DND-41 (cell line): ENCODE data around the gene SLC2A6.

ENCODE experiments used
- ATAC-seq: fragments of 200-7000 bp; cut with Tn5 transposase; 3 replicates; pipeline ENCODE4 v1.9.1; 2021; ENCODE audit warnings: low read depth; ENCODE audit not compliant: insufficient read depth
- DNase-seq: peaks from one replicate; pipeline ENCODE4 v3.0.0-alpha.2; 2020
- H2AFZ ChIP-seq: 2 replicates; pipeline ENCODE4 v1.6.0; 2012; ENCODE audit warnings: low read depth, low read length
- H3K27ac ChIP-seq: 2 replicates; pipeline ENCODE4 v1.5.1; 2012; ENCODE audit warnings: low read length, inconsistent platforms
- H3K27me3 ChIP-seq: fragments of 200-600 bp; sonication (generic); 2 replicates; pipeline ENCODE4 v1.6.0; 2012; ENCODE audit warnings: low read length, mild to moderate bottlenecking, inconsistent platforms; ENCODE audit not compliant: insufficient read depth, poor library complexity
- H3K36me3 ChIP-seq: 2 replicates; pipeline ENCODE4 v1.5.1; 2012; ENCODE audit warnings: low read length, inconsistent platforms; ENCODE audit not compliant: insufficient read depth
- H3K4me1 ChIP-seq: 2 replicates; pipeline ENCODE4 v1.5.1; 2012; ENCODE audit warnings: mild to moderate bottlenecking, low read length; ENCODE audit not compliant: insufficient read depth
- H3K4me2 ChIP-seq: 2 replicates; pipeline ENCODE4 v1.6.0; 2012; ENCODE audit warnings: mild to moderate bottlenecking, moderate library complexity, low read length, inconsistent platforms; ENCODE audit not compliant: insufficient read depth
- H3K4me3 ChIP-seq, 2 experiments: fragments of 200-600 bp in 1 of 2; shearing (Covaris generic) in 1 of 2; 2 replicates each; pipeline ENCODE4 v1.5.1; 2012 to 2016; ENCODE audit warnings: inconsistent platforms in 2 of 2, low read length in 2 of 2, mild to moderate bottlenecking in 2 of 2, low read depth in 1 of 2, moderate library complexity in 1 of 2
- H3K79me2 ChIP-seq: 2 replicates; pipeline ENCODE4 v1.6.0; 2012; ENCODE audit warnings: low read length, inconsistent platforms; ENCODE audit not compliant: insufficient read depth
- H3K9ac ChIP-seq: 2 replicates; pipeline ENCODE4 v1.6.0; 2012; ENCODE audit warnings: low read depth, mild to moderate bottlenecking, inconsistent platforms, low read length, moderate library complexity
- H3K9me3 ChIP-seq: 2 replicates; pipeline ENCODE4 v1.5.1; 2012; ENCODE audit warnings: low read length, moderate library complexity, mild to moderate bottlenecking, inconsistent platforms; ENCODE audit not compliant: insufficient read depth, severe bottlenecking
- H4K20me1 ChIP-seq: 2 replicates; pipeline ENCODE4 v1.6.0; 2012; ENCODE audit warnings: low read length; ENCODE audit not compliant: insufficient read depth
- EZH2 ChIP-seq: IDR thresholded peaks from 3 replicates; pipeline ENCODE4 v1.6.1; 2012; ENCODE audit warnings: borderline replicate concordance, low read depth, mild to moderate bottlenecking, moderate library complexity, low read length, inconsistent platforms; ENCODE audit not compliant: severe bottlenecking
- TF ChIP-seq, protein P1 (sequence below): IDR thresholded peaks from 2 replicates; pipeline ENCODE4 v1.5.1; 2012; ENCODE audit warnings: borderline replicate concordance, low read length, moderate library complexity, mild to moderate bottlenecking; ENCODE audit not compliant: poor library complexity, severe bottlenecking; ENCODE audit errors: extremely low read depth

The SLC2A6 gene

GRCh38 chr9:133471551-133472276 is 7.2 kb downstream of the SLC2A6 start:
- no peak for DNase-seq
- Histone ChIP-seq H3K79me2 (no peaks in the 10 kb centered on the region), H3K27ac (no peak overlapping the region), H3K9ac (no peak overlapping the region), H2AFZ (no peak overlapping the region), H3K27me3 (no peaks in the 10 kb centered on the region), H3K9me3 (no peaks in the 10 kb centered on the region), H4K20me1 (no peaks in the 10 kb centered on the region; the same call in 1 of the 2 replicates), H3K4me2 (no peak overlapping the region), H3K4me3 (no peak overlapping the region), H3K36me3 (peaks cover 24% of the 10 kb centered on the region), H3K4me1 (no peaks in the 10 kb centered on the region)
- TF ChIP-seq, protein P1, sequence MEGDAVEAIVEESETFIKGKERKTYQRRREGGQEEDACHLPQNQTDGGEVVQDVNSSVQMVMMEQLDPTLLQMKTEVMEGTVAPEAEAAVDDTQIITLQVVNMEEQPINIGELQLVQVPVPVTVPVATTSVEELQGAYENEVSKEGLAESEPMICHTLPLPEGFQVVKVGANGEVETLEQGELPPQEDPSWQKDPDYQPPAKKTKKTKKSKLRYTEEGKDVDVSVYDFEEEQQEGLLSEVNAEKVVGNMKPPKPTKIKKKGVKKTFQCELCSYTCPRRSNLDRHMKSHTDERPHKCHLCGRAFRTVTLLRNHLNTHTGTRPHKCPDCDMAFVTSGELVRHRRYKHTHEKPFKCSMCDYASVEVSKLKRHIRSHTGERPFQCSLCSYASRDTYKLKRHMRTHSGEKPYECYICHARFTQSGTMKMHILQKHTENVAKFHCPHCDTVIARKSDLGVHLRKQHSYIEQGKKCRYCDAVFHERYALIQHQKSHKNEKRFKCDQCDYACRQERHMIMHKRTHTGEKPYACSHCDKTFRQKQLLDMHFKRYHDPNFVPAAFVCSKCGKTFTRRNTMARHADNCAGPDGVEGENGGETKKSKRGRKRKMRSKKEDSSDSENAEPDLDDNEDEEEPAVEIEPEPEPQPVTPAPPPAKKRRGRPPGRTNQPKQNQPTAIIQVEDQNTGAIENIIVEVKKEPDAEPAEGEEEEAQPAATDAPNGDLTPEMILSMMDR: no peak
- no peak for TF ChIP-seq EZH2
- ATAC-seq: no peak

DNA sequence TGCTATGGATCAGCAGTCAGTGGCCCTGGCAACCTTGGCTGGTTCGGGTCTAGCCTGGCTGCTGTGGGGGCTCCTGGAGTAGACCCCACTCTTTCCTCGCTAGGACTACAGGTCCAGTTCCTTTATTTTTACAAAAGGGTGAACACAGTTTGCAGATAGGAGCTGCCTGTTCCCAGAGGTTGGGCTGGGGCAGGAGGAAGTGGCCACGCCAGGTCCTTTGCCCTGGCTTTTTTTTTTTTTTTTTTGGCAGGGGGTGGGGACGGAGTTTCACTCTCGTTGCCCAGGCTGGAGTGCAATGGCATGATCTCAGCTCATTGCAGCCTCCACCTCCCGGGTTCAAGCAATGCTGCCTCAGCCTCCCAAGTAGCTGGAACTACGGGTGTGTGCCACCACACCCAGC is 7.9 kb downstream of the SLC2A6 start:
- H2AFZ ChIP-seq: no peak overlapping the region
- no peak overlapping the region for H3K9ac ChIP-seq
- no peak overlapping the region for H3K4me2 ChIP-seq
- H3K9me3 ChIP-seq: no peaks in the 10 kb centered on the region
- H3K36me3 ChIP-seq: peaks cover 24% of the 10 kb centered on the region
- H3K4me3 ChIP-seq: no peak overlapping the region
- no peaks in the 10 kb centered on the region for H3K4me1 ChIP-seq
- no peak overlapping the region for H3K27ac ChIP-seq
- DNase-seq: no peak
- no peak for ATAC-seq
- H3K79me2 ChIP-seq: no peaks in the 10 kb centered on the region
- TF ChIP-seq EZH2: no peak
- TF ChIP-seq, protein P1: no peak
- H4K20me1 ChIP-seq: no peaks in the 10 kb centered on the region; the same call in 1 of the 2 replicates
- no peaks in the 10 kb centered on the region for H3K27me3 ChIP-seq

- no peak overlapping the region for H3K4me3 ChIP-seq
- ATAC-seq (0 out of 3 replicates have a peak, but pooled peaks have one; percentile 8), DNase-seq (no peak)
- no peaks in the 10 kb centered on the region for H3K9me3 ChIP-seq
- H3K27me3 ChIP-seq: no peaks in the 10 kb centered on the region
- no peak overlapping the region for H3K4me2 ChIP-seq
- H3K4me1 ChIP-seq: no peaks in the 10 kb centered on the region
- H3K9ac ChIP-seq: no peak overlapping the region
- no peak overlapping the region for H2AFZ ChIP-seq
- H3K36me3 ChIP-seq: peaks cover 24% of the 10 kb centered on the region
- no peaks in the 10 kb centered on the region; the same call in 1 of the 2 replicates for H4K20me1 ChIP-seq
- no peaks in the 10 kb centered on the region for H3K79me2 ChIP-seq
- no peak overlapping the region for H3K27ac ChIP-seq
- no peak for TF ChIP-seq EZH2
- TF ChIP-seq, protein P1: no peak
Observed at GRCh38 chr9:133470427-133470924, 8.4 kb downstream of the SLC2A6 start.
